Measurements from ENCODE around the gene ID2. TPM values are rescaled to one million over a fixed set of nuclear protein-coding genes. Genes with fewer than 3 reads are reported as not detected.

The ID2 gene
- total RNA-seq, 1 experiment from 2014 or later = 112 TPM

DNA sequence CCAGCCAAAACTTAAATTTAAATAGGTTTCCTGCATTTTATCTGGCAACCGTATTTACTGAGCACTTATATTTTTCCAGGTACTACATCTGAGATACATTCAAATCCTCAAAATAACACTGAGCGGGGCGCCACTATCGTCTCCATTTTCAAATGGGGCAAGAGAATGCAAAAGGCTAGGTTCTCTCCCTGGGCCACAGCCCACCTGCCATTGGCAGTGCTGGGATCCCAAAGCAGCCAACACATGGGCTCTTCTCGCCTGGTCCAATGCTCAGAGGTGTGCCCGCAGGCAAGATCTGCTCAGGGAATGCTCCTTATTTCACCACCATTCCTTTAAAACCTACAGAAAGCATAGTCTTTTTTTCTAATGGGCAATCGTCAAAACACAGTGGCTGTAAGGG is 11.3 kb upstream of the ID2 start:
- Histone ChIP-seq H4K20me1 (ENCODE audit: insufficient read depth) (no peaks in the 10 kb centered on the region), H3K4me1 (ENCODE audit: control insufficient read depth in 1 of 2, insufficient read depth in 2 of 2, low read length in 2 of 2) (no peaks in the 10 kb centered on the region), H3K4me2 (ENCODE audit: low read length) (no peak overlapping the region), H3K27ac (ENCODE audit: low read depth, low read length) (no peak overlapping the region), H3K4me3 (replicated peaks in 1 of 2; ENCODE audit: low read depth in 1 of 2, low read length in 2 of 2) (no peak overlapping the region), H3K27me3 (ENCODE audit: insufficient read depth, low read length) (no peaks in the 10 kb centered on the region), H3K79me2 (ENCODE audit: insufficient read depth, low read length) (no peaks in the 10 kb centered on the region), H2AFZ (ENCODE audit: low read depth, low read length, poor library complexity, severe bottlenecking) (no peak overlapping the region), H3K9me2 (ENCODE audit: insufficient read depth) (no peaks in the 10 kb centered on the region), H3K36me3 (ENCODE audit: control insufficient read depth in 1 of 2, insufficient read depth in 2 of 2, low read length in 2 of 2) (no peaks in the 10 kb centered on the region), H3K9ac (ENCODE audit: low read length) (no peak overlapping the region), H3K9me3 (ENCODE audit: control insufficient read depth in 1 of 2, insufficient read depth in 1 of 2, low read depth in 1 of 2, low read length in 2 of 2) (0 out of 4 replicates have a peak, but pooled peaks cover 0 to 3% of the 10 kb centered on the region in 2 experiments)
- TF ChIP-seq CEBPB (IDR thresholded peaks at IDR 0.05; ENCODE audit: low read depth) (no peak), JUND (IDR thresholded peaks at IDR 0.05) (no peak), FOSL1 (IDR thresholded peaks at IDR 0.05; ENCODE audit: low read depth) (no peak), TCF7L2 (IDR thresholded peaks at IDR 0.05; ENCODE audit: borderline replicate concordance, extremely low read depth, insufficient read depth, insufficient read length) (no peak), RAD21 (IDR thresholded peaks at IDR 0.05; ENCODE audit: low read depth) (no peak), ELF1 (IDR thresholded peaks at IDR 0.05; ENCODE audit: borderline replicate concordance, low read depth) (no peak), MAX (IDR thresholded peaks at IDR 0.05) (no peak), CTCF (IDR thresholded peaks at IDR 0.05 in 2 of 3, conservative IDR thresholded peaks at IDR 0.05 in 1 of 3; ENCODE audit: borderline replicate concordance in 1 of 3, insufficient read depth in 1 of 3, low read depth in 2 of 3, low read length in 2 of 3) (no peak), EGR1 (IDR thresholded peaks at IDR 0.05; ENCODE audit: low read depth) (no peak), ZFX (IDR thresholded peaks at IDR 0.05) (no peak), EZH2 (IDR thresholded peaks at IDR 0.05) (no peak), SRF (IDR thresholded peaks at IDR 0.05; ENCODE audit: low read depth) (no peak), EZH2phosphoT487 (IDR thresholded peaks at IDR 0.05; ENCODE audit: borderline replicate concordance) (no peak), ZBTB33 (IDR thresholded peaks at IDR 0.05; ENCODE audit: extremely low read depth, insufficient replicate concordance, low read length) (no peak), YY1 (IDR thresholded peaks at IDR 0.05; ENCODE audit: extremely low read depth, insufficient replicate concordance, low read depth, low read length) (no peak), CBX3 (IDR thresholded peaks at IDR 0.05; ENCODE audit: low read depth) (no peak), SP1 (IDR thresholded peaks at IDR 0.05; ENCODE audit: low read depth) (no peak), SIN3A (IDR thresholded peaks at IDR 0.05; ENCODE audit: low read depth) (no peak)
- TF ChIP-seq, protein P1, sequence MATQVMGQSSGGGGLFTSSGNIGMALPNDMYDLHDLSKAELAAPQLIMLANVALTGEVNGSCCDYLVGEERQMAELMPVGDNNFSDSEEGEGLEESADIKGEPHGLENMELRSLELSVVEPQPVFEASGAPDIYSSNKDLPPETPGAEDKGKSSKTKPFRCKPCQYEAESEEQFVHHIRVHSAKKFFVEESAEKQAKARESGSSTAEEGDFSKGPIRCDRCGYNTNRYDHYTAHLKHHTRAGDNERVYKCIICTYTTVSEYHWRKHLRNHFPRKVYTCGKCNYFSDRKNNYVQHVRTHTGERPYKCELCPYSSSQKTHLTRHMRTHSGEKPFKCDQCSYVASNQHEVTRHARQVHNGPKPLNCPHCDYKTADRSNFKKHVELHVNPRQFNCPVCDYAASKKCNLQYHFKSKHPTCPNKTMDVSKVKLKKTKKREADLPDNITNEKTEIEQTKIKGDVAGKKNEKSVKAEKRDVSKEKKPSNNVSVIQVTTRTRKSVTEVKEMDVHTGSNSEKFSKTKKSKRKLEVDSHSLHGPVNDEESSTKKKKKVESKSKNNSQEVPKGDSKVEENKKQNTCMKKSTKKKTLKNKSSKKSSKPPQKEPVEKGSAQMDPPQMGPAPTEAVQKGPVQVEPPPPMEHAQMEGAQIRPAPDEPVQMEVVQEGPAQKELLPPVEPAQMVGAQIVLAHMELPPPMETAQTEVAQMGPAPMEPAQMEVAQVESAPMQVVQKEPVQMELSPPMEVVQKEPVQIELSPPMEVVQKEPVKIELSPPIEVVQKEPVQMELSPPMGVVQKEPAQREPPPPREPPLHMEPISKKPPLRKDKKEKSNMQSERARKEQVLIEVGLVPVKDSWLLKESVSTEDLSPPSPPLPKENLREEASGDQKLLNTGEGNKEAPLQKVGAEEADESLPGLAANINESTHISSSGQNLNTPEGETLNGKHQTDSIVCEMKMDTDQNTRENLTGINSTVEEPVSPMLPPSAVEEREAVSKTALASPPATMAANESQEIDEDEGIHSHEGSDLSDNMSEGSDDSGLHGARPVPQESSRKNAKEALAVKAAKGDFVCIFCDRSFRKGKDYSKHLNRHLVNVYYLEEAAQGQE (IDR thresholded peaks at IDR 0.05; ENCODE audit: low read depth) = no peak
- no TSS peak for BruUV-seq (replicated peaks)
- ChIA-PET CTCF (no interaction called here), POLR2A (no interaction called here), RAD21 (ENCODE audit: low non-redundant PET in 1 of 2, low total read pairs in 2 of 2, uncharacterized antibody in 2 of 2, unreplicated experiment in 2 of 2) (no interaction called here)
- intact Hi-C loops (cut with micrococcal nuclease) = no loop called here
- ATAC-seq (no peak), DNase-seq (ENCODE audit: low read depth, low spot score) (no peak)
